GM18502 (cell line): ENCODE data around the gene HBB.
A peak's percentile ranks its signal among the peaks of the same experiment; 100 is the strongest.
"Not testable (repeated sequence)": the region's sequence is repeated elsewhere in the genome, so short reads cannot be mapped to it uniquely, and the experiment has no call there.

ENCODE experiments used
- ATAC-seq: cut with Tn5 transposase; IDR thresholded peaks from one replicate; pipeline ENCODE4 v1.9.1; 2021; ENCODE audit warnings: mild to moderate bottlenecking; ENCODE audit not compliant: unreplicated experiment, poor library complexity

HBB gene

DNA sequence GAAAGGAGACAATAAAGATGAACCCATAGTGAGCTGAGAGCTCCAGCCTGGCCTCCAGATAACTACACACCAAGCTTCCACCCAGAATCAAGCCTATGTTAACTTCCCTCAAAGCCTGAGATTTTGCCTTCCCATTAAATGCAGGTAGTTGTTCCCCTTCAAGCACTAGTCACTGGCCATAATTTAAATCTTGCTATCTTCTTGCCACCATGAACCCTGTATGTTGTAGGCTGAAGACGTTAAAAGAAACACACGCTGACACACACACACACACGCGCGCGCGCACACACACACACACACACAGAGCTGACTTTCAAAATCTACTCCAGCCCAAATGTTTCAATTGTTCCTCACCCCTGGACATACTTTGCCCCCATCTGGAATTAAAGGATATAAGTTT lies 21.6 kb upstream of the HBB start:
- ATAC-seq = not testable (repeated sequence)

GRCh38 chr11:5247472-5248192 lies 20.8 kb upstream of the HBB start:
- ATAC-seq = no peak

- no peak for ATAC-seq
Measured at GRCh38 chr11:5246772-5247471, 20.1 kb upstream of the HBB start.

DNA sequence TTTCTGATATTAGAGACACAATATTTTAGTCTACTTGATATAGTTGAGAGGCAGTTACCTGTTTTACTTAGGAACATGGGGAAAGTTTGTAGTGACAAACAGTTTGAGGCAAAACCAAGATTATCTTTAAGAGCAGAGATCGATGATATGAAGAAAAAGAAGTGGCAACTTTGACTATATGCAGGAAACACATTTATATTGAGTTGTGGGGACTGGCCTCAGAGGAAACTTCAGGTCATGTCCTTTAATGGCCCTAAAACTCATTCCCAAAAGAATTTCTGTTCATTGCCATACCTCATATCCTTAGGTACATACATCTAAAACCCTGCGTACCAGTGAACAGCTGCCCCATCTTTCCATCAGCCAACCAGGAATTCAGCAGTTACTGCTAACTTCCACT lies 18.3 kb upstream of the HBB start:
- ATAC-seq = no peak

DNA sequence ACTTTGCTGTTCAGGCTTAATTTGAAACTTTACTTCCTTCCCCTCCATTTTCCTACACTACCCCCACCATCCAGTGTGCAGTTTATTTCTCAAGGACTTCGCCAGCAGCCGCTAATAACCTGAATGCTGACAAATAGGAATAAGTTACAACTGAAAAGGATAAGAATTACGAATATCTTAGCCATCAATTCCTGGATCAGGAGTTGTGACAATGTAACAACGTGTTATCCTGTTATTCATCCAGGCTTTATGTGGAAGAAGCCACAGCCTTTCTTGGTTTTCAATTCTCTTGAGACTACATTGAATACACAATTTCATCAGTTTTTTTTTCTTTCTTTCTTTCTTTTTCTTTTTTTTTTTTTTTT lies 16.9 kb upstream of the HBB start:
- ATAC-seq = no peak

DNA sequence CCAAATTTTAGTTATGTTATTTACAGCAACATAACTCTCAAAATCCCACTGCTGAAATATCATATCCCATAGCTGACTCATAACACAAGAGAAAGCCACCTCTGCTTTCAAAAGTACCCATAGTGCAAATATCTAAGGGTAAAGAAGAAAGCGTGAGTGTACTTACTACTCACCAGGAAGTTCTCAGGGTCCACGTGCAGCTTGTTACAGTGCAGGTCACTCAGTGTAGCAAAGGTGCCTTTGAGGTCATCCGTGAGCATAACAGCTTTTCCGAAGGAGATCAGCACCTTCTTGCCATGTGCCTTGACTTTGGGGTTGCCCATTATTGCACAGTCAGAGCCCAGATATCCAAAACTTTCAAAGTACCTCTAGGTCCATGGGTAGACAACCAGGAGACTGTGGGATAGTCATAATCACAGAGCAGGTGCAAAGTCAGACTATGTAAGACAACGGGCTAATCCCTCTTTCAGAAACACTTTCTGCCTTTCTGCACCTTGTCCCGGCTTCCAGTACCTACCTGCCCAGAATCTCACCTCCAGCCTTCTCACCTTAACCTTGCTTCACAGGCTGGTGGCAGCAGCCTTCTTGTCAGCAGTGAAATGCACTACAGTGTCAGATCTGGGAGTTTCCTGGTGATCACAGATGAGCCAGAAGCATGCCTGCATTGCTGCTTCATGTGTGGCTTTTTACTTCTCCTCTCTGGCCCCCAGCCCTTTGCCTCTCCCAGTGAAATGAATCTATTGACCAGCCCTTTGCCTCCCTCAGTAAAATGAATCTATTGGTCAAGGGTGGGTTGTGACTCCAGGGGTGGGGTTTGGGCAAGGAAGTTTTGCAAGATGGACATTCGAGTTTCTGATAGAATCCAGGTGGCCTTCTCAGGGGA lies 16.3 kb upstream of the HBB start:
- peak; percentile 65 for ATAC-seq

- no peak for ATAC-seq
Measured at GRCh38 chr11:5242208-5242607, 15.3 kb upstream of the HBB start.

- no peak for ATAC-seq
Measured at GRCh38 chr11:5241458-5241857, 14.6 kb upstream of the HBB start.

DNA sequence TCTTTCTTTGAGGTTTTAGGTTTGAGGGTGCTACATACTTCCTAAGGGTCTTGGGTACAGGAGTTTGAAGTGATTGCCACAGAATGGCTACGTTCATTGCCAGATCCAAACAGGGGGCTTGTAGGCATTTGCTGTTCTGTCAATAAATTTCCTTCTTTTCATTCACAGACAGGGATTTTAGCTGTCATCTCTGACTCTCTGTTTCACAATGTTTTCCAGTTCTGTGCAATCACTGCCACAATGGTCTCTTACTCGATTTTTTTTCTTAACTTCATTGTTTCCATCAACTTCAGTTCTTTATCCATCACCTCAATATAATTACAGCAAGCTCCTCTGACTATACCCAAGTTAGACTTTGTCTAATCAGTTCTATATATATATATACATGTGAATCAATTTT lies 13.6 kb upstream of the HBB start:
- ATAC-seq = no peak

GRCh38 chr11:5240056-5240455 lies 13.2 kb upstream of the HBB start:
- no peak for ATAC-seq

- ATAC-seq = no peak
Measured at GRCh38 chr11:5239046-5239445, 12.2 kb upstream of the HBB start.

GRCh38 chr11:5238486-5238885 lies 11.6 kb upstream of the HBB start:
- no peak for ATAC-seq

DNA sequence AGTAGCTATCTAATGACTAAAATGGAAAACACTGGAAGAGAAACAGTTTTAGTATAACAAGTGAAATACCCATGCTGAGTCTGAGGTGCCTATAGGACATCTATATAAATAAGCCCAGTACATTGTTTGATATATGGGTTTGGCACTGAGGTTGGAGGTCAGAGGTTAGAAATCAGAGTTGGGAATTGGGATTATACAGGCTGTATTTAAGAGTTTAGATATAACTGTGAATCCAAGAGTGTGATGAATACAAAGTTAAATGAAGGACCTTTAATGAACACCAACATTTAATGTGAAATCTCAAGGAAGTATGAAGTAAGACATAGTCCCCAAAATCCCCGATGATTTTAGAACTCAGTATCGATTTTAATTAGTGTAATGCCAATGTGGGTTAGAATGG lies 10.5 kb upstream of the HBB start:
- no peak for ATAC-seq

- no peak for ATAC-seq
Measured at GRCh38 chr11:5235364-5236095, 8.7 kb upstream of the HBB start.

GRCh38 chr11:5234381-5234834 lies 7.5 kb upstream of the HBB start, which contains the start of gene HBD:
HBD (minus strand) TSS chr11:5234483; CDS start chr11:5234433, 50 bp downstream.
- peak; percentile 95 for ATAC-seq

- ATAC-seq = no peak
Measured at GRCh38 chr11:5233307-5233706, 6.4 kb upstream of the HBB start.

DNA sequence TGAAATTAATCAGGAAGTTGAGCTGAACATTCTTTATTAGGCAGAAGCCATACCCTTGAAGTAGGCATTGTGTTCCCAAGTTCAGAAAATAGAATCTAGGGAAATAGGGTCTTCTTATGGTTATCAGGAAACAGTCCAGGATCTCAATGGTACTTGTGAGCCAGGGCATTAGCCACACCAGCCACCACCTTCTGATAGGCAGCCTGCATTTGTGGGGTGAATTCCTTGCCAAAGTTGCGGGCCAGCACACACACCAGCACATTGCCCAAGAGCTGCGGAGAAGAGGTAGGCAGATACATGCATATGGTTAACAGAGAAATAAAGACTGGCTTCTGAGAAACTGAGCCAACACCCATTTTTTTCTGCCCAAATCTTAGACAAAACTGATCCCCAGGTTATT lies 6.0 kb upstream of the HBB start:
- no peak for ATAC-seq

DNA sequence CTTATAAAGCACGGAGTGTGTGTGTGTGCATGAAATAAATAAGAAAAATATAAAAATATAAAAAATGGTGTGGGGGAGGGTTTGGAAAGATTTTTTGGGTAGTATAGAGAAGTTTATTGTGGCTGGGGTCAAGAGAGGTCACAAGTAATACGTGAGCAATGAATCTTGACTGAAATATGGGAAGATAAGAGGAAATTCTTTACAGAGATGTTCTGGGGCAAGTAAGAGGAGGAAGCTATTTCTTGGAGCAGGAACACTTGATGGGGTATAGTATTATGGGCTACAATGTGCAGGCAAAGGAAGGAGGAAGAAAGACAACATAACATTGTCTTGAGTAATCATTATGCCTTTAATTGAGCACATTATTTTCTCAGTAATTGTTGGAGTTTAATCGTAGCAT lies 5.3 kb upstream of the HBB start:
- ATAC-seq = no peak

- ATAC-seq = no peak
Measured at GRCh38 chr11:5231111-5231510, 4.2 kb upstream of the HBB start.

- ATAC-seq = no peak
Measured at GRCh38 chr11:5230266-5230665, 3.4 kb upstream of the HBB start.
